ENCODE results near the gene LIN37.

LIN37 gene

DNA sequence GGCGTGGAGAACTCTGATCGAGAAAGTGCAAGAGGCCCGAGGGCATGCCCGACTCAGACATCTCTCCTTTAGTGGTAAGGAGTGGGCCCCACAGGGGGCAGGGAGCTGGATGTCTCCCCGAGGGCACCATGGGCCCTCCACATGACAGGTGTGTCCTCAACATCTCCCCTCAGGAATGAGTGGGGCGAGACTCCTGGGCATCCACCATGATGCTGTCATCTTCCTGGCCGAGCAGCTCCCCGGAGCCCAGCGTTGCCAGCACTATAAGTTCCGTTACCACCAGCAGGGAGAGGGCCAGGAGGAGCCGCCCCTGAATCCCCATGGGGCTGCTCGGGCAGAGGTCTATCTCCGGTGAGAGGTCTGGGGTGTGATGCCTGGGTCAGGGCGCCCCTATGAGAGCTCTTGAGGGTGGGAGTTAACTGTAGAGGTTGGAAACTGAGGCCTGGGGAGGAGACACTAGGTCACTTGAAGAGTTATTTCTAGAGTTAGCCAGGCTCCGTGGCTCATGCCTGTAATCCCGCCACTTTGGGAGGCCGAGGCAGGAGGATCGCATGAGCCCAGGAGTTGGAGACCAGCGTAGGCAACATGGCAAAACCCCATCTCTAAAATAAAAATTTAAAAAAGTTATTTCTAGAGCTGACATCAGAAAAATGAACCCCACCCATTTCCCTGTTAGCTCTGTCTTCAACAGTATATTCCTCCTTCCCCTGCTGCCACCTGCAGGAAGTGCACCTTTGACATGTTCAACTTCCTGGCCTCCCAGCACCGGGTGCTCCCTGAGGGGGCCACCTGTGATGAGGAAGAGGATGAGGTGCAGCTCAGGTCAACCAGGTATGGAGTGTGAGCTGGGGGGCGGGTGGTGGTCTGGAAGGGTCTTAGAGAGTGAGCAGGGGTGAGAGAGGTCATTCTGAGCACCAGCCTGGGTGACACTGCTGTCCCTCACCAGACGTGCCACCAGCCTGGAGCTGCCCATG lies 11.2 kb upstream of the LIN37 start:
- DNase-seq, result no peak

DNA sequence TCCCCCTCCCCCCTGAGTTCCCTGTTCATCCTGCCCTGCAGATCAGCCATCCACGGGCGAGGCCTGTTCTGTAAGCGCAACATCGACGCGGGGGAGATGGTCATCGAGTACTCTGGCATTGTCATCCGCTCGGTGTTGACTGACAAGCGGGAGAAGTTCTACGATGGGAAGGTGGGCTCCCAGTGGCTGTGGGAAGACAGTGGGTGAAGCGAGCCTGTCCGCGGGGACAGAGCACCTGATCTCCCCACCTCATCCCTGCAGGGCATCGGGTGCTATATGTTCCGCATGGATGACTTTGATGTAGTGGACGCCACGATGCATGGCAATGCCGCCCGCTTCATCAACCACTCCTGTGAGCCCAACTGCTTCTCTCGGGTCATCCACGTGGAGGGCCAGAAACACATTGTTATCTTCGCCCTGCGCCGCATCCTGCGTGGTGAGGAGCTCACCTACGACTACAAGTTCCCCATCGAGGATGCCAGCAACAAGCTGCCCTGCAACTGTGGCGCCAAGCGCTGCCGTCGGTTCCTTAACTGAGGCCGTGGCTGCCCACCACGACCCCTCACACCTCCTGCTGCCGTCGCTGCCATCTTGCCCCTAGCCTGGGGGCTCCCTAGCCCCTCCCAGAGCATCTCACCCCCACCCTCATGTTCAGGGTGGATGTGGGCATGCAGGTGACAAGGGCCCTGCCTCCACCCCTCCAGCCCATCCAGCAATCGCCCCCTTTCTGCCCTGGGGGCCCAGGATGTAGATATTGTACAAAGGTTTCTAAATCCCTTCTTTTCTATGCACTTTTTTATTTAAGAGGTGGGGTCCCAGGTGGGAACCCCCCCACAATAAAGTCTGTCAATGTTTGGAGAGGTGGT lies 10.1 kb upstream of the LIN37 start:
- DNase-seq, result no peak

DNA sequence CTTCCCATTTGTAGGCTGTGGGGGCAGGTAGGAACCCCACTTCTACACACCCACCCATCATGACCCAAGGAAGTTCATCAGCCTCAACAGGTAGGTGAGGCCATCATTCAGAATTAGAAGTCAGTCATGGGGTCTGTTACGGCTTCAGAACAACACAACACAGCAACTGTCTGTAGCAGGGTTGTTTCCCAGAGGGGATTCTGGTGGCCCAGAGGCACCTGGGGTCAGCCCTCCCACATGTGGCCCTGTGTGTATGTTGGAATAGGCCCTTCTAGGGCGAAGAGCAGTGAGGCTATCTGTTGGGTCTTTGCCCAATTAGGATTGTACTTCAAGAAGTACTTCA lies 9.5 kb upstream of the LIN37 start:
- no peak for DNase-seq

DNA sequence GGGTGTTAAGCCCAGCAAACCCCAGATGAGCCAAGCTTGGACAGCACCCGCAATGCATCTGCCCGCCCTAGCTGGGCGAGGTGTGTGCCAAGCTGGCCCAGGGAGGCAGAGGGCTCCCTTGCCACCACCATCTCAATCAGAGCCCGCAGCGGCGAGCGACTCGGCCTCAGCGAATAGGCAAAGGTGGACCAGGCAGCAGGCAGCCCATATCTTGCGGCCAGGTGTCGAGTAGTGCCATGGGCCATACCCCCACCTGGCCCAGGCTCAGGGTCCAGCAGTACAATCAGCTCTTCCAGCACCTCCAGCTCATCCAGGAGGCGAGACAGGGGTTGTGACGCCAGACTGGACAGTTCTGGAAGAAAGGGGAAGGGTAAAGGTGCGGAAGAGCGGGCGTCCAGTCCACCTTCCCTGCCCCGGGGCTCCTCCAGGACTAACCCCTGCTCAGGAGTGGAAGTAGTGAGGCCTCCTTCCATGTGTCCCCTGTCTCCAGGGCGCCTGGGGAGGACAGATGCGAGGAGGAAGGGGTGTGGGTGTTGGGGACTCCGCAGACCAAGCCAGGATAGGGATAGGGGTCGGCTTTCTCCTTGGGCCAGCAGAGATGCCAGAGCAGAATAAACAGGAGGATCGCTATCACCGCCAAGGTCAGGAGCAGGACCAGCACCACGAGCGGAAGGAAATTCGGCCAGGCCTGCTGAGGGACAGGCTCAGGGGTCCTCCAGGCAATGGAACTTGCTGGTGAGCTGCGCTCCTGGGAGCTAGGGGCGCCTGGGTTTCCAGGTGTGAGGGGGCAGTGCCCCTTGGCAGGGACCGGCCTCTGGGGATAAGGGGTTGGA lies 8.9 kb upstream of the LIN37 start:
- no peak for DNase-seq

DNA sequence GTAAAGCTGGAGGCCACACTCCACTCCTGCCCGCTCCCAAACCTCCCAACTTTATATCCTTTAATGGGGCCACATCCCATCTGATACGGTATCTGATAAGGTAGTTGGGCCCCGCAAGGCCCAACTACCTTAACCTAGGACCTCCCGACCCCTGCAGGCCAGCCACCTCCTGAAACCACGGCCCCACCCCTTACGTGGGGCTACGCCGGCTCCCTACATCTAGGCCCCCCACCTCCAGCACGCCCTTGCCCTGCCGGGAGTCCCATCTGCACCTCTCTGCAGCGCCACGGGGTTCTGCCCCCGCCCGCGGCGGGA lies 8.3 kb upstream of the LIN37 start:
- peak; percentile 41 for DNase-seq

DNA sequence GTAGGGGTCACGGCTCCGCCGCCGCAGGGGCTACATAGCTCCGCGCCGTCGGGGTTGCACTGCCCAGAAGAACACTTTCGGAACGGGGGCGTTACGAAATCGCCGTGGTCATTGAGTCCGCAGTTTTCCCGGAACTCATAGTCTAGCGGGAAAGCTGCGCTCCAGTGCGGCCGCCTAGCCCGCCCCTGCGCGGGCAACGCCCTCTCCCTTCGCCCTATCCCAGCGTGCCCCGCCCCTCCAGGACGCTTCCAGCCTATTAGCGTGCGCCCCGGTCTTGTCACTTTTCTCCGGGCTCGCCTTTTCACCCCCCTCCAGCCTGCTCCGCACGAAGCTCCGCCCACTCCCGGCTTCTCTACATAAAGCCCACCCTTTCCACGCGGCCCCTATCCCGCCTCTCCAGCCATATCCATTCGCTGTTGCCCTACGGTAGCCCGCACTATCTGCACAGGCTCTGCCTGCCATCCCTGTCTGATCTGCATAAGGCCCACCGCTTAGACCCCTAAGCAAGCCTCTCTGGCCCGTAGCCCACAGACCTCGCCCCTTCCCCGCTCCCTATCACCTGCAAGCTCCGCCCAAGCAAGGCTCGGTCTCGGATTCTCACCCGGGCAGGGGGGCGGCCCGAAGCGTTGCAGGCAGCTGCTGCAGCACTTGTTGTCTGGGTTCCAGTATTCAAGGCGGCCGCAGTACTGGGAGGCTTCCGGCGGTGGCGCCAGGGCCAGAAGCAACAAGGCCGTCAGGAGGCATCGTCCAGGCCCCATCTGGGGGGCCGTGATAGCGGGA lies 7.8 kb upstream of the LIN37 start:
- DNase-seq, result peak; percentile 99

DNA sequence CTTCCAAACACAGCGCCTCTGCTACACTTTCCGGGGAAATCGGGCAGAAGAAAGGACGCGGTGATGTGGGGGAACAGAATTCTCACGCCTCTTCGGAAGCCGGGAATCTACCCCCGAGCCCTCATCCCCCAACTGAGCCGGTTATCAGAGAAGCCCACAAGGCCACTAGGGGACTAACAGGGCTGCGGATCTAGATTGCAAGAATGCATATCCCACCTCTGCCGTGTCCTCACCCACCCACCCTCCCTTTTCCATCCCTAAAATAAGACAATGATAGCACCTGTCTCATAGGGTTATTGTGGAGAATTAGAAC lies 7.2 kb upstream of the LIN37 start:
- no peak for DNase-seq

DNA sequence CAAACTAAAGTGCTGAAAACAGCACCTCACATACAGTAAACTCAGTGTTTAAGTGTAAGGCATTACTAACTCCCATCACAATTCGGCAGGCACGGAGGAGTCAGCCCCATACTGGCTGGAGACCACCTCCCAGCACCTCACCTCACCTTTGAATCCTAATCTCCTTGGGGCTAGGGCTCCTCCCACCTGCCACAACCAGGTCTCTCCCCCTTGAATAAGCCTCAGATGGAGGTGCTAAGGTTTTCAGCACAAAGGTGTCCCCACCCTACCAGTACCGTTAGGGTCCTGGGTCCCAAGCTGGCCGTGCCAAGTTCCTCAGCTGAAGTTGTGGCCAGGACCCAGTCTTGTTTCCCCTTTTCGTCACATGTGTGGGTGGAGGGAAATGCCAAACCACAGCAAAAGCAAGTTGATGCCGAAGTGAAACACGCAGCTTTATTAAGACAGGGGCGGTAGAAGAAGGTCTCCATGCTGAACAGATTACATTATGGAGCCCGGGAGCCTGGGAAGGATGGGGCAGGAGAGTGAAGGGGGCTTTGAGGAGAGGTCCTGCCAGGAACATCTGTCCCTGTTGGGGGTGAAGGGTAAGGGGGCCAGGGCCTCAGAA lies 6.2 kb upstream of the LIN37 start, which contains the start of gene IGFLR1:
Gene IGFLR1 (minus strand): TSS at position 332 of the 604 bp plus-strand sequence. CDS start 1,272 bp downstream, outside the sequence.
- no peak for DNase-seq

DNA sequence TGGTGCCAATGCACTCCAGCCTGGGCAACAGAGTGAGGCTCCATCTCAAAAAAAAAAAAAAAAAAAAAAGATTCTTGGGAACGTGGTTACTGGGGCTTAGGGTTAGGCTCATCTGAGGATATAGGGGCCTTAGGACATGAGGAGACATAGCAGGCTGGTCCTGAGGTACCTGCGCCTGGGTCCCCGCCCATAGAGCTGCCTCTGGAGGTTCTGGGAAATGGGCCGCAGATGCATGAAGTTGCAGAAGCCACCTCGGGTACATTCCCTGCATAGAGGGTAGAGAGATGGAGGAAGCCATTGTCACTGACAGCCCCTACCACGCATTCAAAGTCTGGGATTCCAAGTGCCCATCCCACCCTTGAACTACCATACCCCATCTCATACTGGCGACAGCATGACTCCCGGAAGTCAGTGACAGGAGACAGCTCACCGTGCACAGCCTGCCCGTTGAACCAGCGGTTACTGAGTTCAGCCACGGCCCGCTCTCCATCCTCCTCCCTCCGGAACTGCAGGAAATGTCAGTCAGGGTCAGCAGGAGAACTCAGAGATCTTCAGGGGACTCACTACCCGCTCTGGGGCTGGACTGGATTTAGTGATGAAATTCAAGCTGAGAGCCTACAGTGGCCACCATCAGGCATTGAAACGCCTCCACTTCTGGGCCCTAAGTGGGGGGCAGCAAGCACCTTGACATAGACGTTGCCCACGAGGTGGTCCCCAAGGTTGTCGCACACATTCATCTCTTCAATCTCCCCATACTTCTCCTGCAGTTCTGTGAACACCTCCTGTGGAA lies 4.5 kb upstream of the LIN37 start:
- no peak for DNase-seq

DNA sequence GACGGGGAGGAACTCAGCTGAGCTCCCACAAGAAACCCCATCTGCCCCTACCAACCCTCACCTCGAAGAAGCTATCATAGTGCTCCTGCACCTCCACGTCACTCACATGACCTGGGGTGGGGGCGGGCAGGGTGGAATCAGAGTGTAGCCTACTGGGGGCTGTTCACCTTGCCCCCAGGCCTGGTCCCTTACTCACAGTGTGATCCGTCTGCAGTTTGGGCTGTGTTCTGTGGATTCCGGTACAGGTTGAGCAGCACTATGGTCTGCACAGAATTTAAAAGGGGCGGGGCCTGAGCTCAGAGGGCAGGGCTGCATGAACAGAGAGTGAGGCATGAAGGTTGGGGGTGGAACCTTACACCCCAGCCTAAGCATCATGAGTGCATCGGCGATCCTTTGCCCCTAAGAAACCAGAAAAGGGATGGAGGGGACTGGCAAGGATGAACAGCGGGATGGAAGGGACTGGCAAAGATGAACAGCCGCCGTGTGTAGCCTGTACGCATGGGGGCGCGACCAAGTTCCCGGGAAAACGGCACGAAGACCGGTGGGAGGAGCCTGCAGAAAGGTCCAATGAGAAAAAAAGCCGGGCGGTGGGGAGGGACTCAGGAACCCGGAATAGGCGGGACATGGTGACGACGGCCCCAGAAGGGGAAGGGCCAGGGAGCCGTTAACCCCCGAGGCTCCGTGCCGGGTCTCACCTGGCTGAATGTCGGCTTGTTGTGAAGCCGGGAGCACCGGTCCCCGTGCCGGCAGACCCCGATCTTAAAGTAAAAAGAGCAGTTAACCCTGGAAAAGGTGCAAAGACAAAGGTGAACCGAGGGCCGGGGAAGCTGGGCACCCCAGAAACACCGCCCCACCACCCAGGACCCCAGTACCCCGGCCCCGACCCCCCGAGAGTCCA lies 3.7 kb upstream of the LIN37 start:
- peak; percentile 97 for DNase-seq

DNA sequence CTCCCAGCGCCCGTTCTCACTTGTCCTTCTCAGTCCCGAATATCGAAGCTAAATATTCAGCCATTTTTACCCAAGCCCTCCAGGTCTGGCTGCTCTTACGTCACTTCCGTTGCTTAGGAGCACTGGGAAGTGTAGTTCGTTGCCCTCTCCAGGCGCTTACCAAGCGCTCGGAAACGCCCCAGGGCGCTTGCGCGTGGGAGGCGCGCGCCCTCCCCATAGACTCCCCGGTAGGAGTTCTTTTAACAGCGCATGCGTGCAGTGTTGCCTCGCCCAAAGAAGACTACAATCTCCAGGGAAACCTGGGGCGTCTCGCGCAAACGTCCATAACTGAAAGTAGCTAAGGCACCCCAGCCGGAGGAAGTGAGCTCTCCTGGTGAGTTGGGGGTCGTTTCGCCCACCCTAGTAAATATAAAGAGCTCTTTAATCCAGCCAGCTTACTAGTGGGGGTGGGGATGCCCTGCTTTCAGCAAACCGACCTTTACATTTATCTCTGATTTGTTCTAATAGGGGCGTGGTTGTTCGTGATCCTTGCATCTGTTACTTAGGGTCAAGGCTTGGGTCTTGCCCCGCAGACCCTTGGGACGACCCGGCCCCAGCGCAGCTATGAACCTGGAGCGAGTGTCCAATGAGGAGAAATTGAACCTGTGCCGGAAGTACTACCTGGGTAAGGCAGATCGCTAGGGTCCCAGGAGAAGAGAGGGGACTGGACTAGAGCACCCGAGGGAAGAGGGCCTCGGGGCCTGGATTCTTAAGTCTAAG lies 2.9 kb upstream of the LIN37 start, which contains the start of the genes PSENEN and U2AF1L4:
Gene PSENEN (plus strand): TSS at position 324 of the 759 bp plus-strand sequence. CDS start 280 bp downstream, at position 604.
Gene U2AF1L4 (minus strand): TSS at position 91 of the 759 bp plus-strand sequence. CDS start 27 bp downstream, at position 64.
- DNase-seq, result peak; percentile 98

DNA sequence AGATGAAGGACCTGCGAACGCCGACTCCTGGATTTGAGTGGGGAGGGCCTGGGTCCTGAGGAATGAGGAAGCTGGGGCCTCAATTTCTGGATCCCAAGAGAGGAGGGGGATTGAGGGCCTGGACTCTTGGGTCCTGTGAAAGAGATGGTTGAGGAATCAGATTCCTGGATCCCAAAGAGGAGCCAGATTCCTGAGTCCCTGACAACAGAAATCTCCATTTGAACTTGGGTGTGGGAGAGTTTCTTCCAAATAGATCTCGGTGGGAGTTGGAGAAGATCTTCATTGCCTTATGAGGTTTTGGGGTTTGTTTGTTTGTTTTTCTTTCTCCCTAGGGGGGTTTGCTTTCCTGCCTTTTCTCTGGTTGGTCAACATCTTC lies 2.3 kb upstream of the LIN37 start:
- DNase-seq, result no peak

DNA sequence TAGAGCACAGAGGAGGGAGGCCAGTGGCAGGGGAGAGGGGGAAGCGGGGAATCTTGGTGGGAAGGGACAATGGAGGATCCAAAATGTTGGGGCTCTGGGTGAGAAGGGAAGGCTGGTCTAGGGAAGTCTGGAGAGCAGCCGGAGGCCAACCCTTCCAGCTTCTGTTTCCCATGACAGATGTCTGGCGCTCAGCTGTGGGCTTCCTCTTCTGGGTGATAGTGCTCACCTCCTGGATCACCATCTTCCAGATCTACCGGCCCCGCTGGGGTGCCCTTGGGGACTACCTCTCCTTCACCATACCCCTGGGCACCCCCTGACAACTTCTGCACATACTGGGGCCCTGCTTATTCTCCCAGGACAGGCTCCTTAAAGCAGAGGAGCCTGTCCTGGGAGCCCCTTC lies 1.8 kb upstream of the LIN37 start:
- DNase-seq, result no peak

DNA sequence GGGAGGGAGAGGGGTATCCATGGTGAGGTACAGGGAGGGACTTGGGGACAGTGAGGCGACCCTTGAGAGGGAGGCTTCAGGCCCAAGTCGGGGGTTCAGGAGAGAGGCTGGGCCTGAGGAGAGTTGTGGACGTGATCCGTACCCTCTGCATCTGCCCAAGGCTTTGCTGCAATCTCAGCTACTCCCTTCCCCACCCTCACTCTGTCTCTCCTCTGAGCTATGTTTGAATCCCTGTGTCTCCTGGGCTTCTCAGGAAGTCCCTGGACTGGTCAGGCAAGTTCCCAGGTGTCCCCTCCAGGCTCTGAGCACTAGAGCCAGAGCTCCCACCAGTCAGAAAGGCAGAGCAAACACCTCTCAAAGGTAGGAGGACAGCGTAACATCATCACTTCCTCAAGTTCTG lies 1.8 kb downstream of the LIN37 start:
- DNase-seq, result no peak

DNA sequence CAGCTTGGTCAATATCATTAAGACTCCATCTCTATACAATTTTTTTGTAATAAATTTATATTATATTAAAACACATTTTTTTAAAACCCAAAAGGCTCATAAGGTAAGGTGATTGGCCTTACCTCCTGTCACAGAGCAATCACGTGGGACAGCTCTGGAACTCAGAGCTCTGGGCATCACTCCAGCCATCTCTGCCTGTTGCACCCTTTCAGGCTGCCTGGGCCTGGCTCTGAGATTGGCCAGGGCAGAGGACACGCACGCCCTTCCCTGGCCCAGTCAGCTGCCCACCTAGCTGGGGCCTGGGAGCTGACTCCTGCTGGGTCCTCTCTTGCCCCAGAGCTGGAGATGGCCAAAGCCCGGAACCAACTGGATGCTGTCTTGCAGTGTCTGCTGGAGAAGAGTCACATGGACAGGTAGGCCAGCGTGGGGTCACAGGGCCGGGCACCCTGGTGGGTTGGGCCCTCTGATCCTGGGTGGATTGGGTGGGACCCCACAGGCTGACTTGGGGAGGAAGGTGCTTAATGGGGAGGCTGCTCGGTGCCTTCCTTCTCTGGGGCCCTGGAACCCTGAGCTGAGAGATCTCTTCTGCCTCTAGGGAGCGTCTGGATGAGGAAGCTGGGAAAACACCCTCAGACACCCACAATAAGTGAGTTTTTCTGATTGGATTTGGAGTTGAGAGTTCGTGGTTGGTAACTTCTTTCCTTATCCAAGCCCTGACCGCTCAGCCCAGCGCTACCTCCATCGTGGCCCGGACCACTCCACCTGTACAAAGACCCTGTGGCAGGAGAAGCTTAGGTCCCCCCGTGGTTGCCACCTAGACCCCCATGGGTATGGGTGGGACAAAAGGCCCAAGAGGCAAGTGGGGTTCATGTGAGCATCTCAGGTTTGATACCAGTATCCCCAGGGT lies 3.7 kb downstream of the LIN37 start:
- no peak for DNase-seq

DNA sequence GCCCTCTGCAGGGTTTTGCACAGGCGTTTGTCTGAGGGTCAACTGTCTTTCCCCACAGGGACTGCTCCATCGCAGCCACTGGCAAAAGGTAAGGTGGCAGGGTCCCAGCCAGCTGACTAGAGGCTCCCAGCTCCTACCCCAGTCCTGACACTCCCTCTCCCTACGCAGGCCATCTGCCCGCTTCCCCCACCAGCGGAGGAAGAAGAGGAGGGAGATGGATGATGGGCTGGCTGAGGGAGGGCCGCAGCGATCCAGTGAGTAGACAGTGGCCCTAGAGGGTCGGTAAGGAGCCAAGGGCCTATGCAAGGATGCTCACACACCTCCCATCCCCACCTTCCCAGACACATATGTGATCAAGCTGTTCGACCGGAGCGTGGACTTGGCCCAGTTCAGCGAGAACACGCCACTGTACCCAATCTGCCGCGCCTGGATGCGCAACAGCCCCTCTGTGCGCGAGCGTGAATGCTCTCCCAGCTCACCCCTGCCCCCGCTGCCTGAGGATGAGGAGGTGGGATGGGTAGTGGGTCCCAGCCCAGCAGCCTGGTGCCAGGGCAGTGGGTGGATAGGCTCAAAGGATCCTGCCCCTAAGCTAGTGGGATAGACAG lies 4.5 kb downstream of the LIN37 start:
- no peak for DNase-seq

DNA sequence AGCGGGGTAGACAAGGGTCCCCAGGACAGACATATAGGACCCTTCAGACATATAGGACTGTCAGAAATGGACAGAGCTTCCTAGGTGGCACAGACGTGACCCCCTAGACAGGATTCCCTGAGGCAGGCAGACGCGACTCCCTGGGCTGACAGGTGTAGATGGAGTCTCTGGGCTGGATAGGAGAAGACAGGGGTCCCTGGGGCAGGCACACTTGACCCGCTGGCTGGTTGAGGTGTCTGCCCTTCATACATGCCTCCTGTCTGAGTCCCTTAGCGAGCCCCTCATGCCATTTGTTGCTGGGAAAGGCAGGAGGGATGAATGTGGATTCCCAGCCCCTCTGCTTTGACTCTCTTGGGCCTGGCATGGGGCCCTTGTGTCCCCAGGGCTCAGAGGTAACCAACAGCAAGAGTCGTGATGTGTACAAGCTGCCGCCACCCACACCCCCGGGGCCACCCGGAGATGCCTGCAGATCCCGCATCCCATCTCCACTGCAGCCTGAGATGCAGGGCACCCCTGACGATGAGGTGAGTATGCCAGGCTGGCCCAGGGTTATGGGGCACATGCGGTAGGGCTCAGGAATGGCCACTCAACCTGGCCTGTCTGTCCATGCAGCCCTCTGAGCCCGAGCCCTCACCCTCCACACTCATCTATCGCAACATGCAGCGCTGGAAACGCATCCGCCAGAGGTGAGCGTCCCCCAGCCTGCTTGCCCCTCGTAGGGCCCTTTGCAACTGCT lies 5.4 kb downstream of the LIN37 start:
- DNase-seq, result no peak

Data from NCI-H2171 (cell line).